Immature natural killer cell (primary cell): ENCODE data around the gene STYX. TPM values are rescaled to one million over a fixed set of nuclear protein-coding genes. Genes with fewer than 3 reads are reported as not detected.

ENCODE experiments used
- DNase-seq, 3 donors: peaks; one replicate each; pipeline ENCODE4 v3.0.0; 2022; ENCODE audit warnings: mixed read lengths in 1 of 3
- H3K27ac Mint-ChIP-seq, 6 donors: one replicate each; pipeline ENCODE4 v1.8.0; 2020; ENCODE audit warnings: mixed read lengths in 6 of 6, mild to moderate bottlenecking in 5 of 6, inconsistent platforms in 4 of 6, moderate library complexity in 3 of 6
- H3K27me3 Mint-ChIP-seq, 3 donors: one replicate each; pipeline ENCODE4 v1.8.0; 2020 to 2021; ENCODE audit warnings: low read depth in 3 of 3, mild to moderate bottlenecking in 3 of 3, mixed read lengths in 3 of 3, moderate library complexity in 3 of 3, inconsistent platforms in 1 of 3
- H3K36me3 Mint-ChIP-seq, 3 donors: one replicate each; pipeline ENCODE4 v1.8.0; 2020; ENCODE audit warnings: mixed read lengths in 3 of 3, inconsistent platforms in 2 of 3, mild to moderate bottlenecking in 2 of 3
- H3K4me1 Mint-ChIP-seq, 2 donors: one replicate each; pipeline ENCODE4 v1.8.0; 2020; ENCODE audit warnings: inconsistent platforms in 2 of 2, mild to moderate bottlenecking in 2 of 2, mixed read lengths in 2 of 2, moderate library complexity in 1 of 2
- H3K4me3 Mint-ChIP-seq, 5 donors: one replicate each; pipeline ENCODE4 v1.8.0; 2020; ENCODE audit warnings: mild to moderate bottlenecking in 5 of 5, mixed read lengths in 5 of 5, inconsistent platforms in 3 of 5, moderate library complexity in 3 of 5
- H3K9me3 Mint-ChIP-seq, 6 donors: one replicate each; pipeline ENCODE4 v1.8.0; 2020; ENCODE audit warnings: mild to moderate bottlenecking in 6 of 6, mixed read lengths in 6 of 6, inconsistent platforms in 4 of 6, moderate library complexity in 3 of 6
- polyA plus RNA-seq, 3 donors: library from polyadenylated mRNA; unstranded; fragments of 300-500 nt; fragmentation: Illumina TruSeq; gene quantifications; one replicate each; pipeline ENCODE4 v1.2.3, GENCODE V29; 2021

STYX gene, protein sequence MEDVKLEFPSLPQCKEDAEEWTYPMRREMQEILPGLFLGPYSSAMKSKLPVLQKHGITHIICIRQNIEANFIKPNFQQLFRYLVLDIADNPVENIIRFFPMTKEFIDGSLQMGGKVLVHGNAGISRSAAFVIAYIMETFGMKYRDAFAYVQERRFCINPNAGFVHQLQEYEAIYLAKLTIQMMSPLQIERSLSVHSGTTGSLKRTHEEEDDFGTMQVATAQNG
- polyA plus RNA-seq: 10 to 100 TPM; 10.6 to 14.8 (median 12.4) TPM

DNA sequence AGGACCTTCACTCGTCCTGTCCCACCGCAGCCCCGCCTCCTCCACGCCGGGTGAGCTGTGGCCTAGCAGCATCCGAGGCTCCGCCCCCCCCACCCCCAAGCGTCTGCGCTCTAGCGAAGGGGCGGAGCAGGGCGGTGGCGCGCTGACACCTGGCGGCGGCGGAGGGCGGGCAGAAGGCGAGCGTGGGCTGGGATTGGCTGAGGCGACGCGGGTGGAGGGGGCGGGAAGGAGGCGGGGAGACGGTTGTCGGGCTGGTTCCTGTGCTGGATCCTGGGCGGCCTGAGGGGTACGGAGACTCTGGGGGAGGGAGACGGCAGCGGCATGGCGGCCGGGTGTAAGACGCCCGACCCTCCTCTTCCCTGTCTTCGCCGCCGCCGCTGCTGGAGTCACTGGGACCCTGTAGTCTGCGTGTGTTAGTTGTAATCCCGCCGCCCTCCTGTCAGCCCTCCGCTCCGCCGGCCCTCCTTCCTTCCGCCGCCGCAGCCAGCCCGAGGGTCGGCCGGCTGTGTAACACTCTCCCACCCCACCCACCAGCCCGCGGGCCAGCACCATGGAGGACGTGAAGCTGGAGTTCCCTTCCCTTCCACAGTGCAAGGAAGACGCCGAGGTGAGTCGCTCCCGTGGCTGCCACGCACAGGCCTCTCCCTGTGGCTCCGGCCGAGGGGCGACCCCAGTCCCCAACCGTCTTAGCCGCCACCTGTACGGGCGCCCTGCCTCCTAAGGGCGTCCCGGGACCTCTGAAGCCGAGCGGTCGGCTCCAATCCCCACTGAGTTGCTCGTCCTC, at the start of gene STYX:
TSS of gene STYX (plus strand) at position 242 of the 784 bp plus-strand sequence. CDS start at position 551, 309 bp downstream.
- DNase-seq: peak; percentile 95 to 97 (median 97)
- H3K4me3 Mint-ChIP-seq: peak within 1 kb of the TSS; percentile 84 to 93 (median 91)
- peak within 1 kb of the TSS; percentile 86 to 96 (median 91) for H3K27ac Mint-ChIP-seq
- no peaks in the 10 kb centered on the region for H3K9me3 Mint-ChIP-seq
- peaks cover 5 to 8% (median 7%) of the 10 kb centered on the region in 3 donors for H3K27me3 Mint-ChIP-seq
- H3K36me3 Mint-ChIP-seq: peaks cover 7 to 24% (median 12%) of the 10 kb centered on the region in 3 donors
- H3K4me1 Mint-ChIP-seq: peaks cover 28 to 45% of the 10 kb centered on the region in 2 donors

DNA sequence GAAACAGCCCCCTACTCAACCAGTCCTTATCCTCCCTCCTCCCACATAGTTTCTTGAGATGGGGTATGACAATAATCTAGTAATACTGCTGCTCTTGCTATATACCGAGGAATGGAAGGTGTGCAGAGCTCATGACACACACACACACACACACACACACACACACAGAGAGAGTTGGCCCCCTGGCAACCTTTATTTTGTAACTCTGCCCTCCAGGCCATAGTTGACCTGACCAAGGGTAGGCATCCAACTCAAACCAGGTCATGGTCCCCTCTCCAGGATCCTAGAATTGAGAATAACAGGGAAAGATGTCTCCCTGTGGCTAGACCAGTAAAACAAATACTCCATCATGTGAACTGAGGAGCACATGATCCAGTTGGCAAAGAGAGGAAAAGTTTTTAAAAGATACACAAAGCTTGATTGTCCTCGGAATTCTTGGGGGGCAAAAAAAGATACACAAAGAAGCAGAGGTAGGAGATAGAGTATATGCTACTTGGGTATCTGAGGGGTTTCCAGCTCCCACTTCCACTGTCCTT, 45.9 kb upstream of the STYX start:
- H3K36me3 Mint-ChIP-seq: peaks cover 0 to under 1% (median 0%) of the 10 kb centered on the region in 3 donors
- H3K27me3 Mint-ChIP-seq: no peaks in the 10 kb centered on the region
- H3K4me1 Mint-ChIP-seq: peaks cover 10 to 37% of the 10 kb centered on the region in 2 donors
- H3K27ac Mint-ChIP-seq: peak overlapping the region in 2 of 6 donors; percentile 3 to 32
- no peak overlapping the region for H3K4me3 Mint-ChIP-seq
- DNase-seq: no peak
- H3K9me3 Mint-ChIP-seq: no peaks in the 10 kb centered on the region

DNA sequence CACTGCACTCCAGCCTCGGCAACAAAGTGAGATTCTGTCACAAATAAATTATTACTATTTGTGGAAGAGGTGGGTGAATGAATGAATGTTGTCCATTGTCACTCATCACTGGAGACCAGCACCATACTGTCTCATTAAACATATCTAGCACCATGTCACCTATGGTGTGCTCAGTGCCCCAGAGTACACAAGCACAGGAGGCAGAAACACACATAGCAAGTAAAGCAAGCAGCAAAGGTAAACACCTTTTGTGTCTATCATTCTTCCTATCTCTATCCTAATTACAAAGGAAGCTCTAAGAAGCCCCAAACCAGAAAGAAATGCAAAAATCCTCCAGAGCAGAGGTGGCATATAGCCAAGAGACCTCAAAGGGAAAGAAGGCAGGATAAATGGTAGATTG, 43.8 kb upstream of the STYX start:
- DNase-seq: no peak
- Mint-ChIP-seq H3K27me3 (no peaks in the 10 kb centered on the region), H3K4me3 (no peak overlapping the region), H3K27ac (no peak overlapping the region), H3K36me3 (no peaks in the 10 kb centered on the region), H3K9me3 (no peaks in the 10 kb centered on the region), H3K4me1 (peaks cover 11 to 52% of the 10 kb centered on the region in 2 donors)

DNA sequence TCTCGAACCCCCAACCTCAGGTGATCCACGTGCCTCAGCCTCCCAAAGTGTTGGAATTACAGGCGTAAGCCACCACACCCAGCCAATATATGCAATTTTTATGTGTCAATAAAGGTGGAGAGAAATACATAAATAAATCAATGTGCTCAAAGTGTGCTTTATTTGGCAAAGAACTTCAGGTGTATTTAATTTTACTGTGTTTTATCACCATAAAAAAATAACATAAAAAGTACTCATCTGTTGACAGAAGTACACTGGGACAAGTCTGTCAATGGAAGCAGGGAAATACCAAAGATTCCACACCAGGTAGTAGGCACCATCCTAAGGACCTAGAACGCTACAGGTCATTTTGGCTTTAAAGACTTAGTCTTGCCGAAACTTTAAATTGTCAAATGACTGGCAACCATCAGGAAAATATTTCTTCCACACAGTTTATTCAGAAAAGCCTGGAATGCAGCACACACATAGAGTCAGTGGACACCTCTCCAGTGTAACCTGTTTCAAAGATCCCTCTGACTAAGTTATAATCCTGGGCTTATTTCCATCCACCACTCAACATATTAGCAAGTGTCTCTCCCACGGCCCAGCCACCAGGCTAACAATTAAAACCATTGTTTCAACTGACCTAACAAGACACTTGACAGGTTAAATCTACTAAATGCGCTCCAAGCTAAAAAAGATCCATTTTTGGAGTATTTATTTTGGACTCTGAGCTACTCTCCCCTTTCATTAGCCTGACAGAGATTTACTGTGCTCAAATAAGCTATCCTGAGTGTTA, 38.8 kb upstream of the STYX start:
- Mint-ChIP-seq H3K27me3 (peaks cover 0 to 4% (median 2%) of the 10 kb centered on the region in 3 donors), H3K9me3 (no peaks in the 10 kb centered on the region), H3K4me1 (peaks cover 25 to 78% of the 10 kb centered on the region in 2 donors), H3K36me3 (no peaks in the 10 kb centered on the region), H3K27ac (no peak overlapping the region), H3K4me3 (no peak overlapping the region)
- DNase-seq: no peak

DNA sequence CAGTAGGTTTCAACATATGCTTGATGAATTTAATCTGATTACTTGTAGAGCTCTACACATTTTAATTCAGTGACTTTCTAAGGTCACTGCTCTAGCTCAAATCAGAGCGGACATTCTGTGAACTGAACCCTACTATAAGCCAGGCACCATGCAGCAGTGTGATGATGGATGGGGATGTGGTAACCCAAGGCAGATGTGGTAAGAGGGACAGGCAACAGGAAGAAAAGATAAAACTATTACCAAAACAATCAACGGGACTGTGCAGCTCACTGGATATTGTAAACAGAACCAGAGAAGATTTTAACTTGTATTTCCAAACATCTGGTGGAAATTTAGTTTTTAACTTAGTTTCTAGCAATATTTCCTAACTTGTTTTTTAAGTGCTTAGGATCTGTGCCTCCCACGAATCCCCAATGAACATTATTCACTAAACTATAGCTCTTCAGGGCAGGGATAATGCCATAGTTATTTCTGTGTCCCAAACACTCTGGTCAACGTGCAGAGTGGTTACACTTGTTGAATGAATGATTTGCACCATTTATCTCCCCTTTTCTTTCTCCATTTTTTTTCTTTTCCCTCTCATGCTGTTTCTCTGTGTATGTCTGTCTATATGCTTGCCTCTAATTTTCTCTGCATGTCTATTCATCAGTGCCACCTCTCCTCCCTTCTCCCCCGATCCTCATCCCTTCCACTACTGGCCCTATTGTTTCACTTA, 37.6 kb upstream of the STYX start:
- Mint-ChIP-seq H3K27me3 (peaks cover 0 to 6% (median 2%) of the 10 kb centered on the region in 3 donors), H3K9me3 (no peaks in the 10 kb centered on the region), H3K36me3 (no peaks in the 10 kb centered on the region), H3K4me1 (peaks cover 23 to 72% of the 10 kb centered on the region in 2 donors), H3K4me3 (peak overlapping the region; percentile 1 to 56 (median 20)), H3K27ac (peak overlapping the region; percentile 4 to 59 (median 26))
- DNase-seq: peak in 2 of 3 donors; percentile 6 to 7

DNA sequence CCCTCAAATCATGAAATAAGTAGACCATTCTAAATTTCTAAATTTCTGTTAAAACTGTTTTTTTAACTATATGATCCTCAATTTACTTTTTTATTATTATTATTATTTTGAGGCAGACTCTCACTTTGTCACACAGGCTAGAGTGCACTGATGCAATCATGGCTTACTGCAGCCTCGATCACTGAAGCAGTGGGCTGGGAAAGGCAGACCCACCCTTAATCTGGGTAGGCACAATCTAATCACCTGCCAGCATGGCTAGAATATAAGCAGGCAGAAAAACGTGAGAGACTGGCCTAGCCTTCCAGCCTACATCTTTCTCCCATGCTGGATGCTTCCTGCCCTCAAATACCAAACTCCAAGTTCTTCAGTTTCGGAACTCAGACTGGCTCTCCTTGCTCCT, 36.9 kb upstream of the STYX start:
- Mint-ChIP-seq H3K36me3 (no peaks in the 10 kb centered on the region), H3K4me1 (peaks cover 23 to 66% of the 10 kb centered on the region in 2 donors), H3K9me3 (no peaks in the 10 kb centered on the region), H3K27ac (peak overlapping the region in 2 of 6 donors; percentile 31 to 34), H3K4me3 (peak overlapping the region in 2 of 5 donors; percentile 10 to 28), H3K27me3 (peaks cover 0 to 6% (median 2%) of the 10 kb centered on the region in 3 donors)
- no peak for DNase-seq

DNA sequence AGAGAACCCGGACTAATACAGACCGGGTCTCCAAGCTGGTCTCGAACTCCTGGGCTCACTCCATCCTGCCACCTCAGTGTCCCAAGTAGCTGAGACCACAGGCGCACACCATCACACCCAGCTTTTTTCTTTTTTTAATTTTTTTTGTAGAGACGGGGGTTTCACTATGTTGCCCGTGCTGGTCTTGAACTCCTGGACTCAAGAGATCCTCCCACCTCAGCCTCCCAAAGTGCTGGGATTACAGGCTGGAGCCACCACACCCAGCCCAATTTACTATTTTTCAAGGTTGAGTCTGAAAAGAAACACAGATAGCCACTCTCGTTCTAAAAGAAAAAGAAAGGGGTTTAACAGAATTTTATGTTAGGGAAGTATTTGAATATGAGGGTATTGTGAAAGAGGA, 36.4 kb upstream of the STYX start:
- H3K27ac Mint-ChIP-seq: peak overlapping the region in 2 of 6 donors; percentile 31 to 49
- no peaks in the 10 kb centered on the region for H3K9me3 Mint-ChIP-seq
- H3K4me3 Mint-ChIP-seq: peak overlapping the region in 4 of 5 donors; percentile 19 to 62 (median 52)
- H3K27me3 Mint-ChIP-seq: peaks cover 0 to 6% (median 2%) of the 10 kb centered on the region in 3 donors
- no peaks in the 10 kb centered on the region for H3K36me3 Mint-ChIP-seq
- no peak for DNase-seq
- H3K4me1 Mint-ChIP-seq: peaks cover 23 to 61% of the 10 kb centered on the region in 2 donors

DNA sequence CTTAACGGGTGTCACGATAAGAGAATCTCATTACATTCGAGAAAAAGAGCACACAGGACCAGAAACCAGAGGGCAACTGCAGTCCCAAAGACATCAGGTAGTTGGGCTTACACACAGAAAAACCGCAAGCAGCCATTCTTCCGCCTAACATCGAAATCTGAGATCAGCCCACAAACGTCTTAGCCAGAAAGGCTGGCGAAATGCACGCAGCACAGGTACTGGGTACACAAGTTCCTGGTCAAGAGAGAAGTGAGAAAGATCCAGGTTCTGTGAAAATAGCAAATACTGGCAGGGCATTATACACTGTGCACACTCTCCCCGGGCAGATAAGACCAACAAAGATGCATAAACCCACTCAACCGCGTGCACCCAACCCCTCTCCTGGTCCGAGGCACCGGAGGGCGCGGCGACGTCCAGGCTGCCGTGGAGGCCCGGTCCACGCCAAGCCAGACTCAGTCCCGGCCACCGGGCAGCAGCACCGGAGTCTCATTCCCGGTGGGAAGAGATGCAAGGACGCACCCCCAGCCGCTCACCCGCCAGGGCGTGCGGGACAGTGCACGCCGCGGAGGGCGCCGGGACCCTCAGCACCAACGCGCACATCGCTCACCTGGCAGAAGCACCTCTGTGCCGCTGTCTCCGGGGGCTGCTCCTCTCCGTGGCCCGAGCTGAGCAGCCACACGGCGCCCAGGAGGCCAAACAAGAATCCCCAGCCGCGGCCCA, 35.0 kb upstream of the STYX start:
- Mint-ChIP-seq H3K4me1 (peaks cover 23 to 50% of the 10 kb centered on the region in 2 donors), H3K27me3 (peaks cover 0 to 10% (median 2%) of the 10 kb centered on the region in 3 donors), H3K27ac (peak overlapping the region; percentile 92 to 97 (median 95)), H3K4me3 (peak overlapping the region; percentile 97 to 100 (median 98)), H3K36me3 (no peaks in the 10 kb centered on the region), H3K9me3 (no peaks in the 10 kb centered on the region)
- DNase-seq: peak; percentile 59 to 62 (median 60)

DNA sequence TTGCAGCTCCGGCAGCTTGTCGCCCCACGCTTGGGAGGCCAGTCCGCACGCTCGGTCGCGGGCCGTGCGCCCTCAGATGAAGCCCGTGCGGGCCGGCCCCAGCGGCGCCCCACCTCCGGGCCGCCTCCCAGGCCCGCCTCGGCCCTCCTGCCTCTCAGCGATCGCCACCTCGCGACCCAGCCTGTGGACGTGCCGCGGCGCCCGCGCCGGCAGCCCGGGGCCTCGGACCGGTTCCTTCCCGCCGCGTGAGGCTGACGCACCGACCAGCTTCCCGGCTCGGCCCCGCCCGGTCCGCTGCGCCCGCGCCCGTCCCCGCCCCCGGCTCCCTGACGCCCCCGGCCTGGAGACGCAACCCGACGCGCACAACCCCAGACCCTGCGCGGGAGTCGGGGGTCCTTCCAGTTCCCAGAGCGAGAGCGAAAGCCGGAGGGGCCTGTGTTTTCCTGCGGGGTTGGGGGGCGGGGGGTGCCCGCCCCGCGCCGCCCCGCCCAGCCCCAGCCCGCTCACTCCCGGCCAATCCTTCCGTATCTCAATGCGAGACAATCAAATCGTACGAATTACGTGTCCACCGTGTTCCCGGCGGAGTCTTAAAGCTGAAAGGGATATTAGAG, 34.4 kb upstream of the STYX start, which contains the start of gene ERO1A:
TSS of gene ERO1A (minus strand) at position 78 of the 611 bp plus-strand sequence. CDS start at position 1, 77 bp downstream.
- Mint-ChIP-seq H3K4me3 (peak within 1 kb of the TSS; percentile 97 to 100 (median 98)), H3K36me3 (no peaks in the 10 kb centered on the region), H3K27ac (peak within 1 kb of the TSS; percentile 92 to 97 (median 95)), H3K9me3 (no peaks in the 10 kb centered on the region), H3K4me1 (peaks cover 23 to 46% of the 10 kb centered on the region in 2 donors), H3K27me3 (peaks cover 0 to 10% (median 2%) of the 10 kb centered on the region in 3 donors)
- DNase-seq: peak; percentile 70 to 74 (median 73)

DNA sequence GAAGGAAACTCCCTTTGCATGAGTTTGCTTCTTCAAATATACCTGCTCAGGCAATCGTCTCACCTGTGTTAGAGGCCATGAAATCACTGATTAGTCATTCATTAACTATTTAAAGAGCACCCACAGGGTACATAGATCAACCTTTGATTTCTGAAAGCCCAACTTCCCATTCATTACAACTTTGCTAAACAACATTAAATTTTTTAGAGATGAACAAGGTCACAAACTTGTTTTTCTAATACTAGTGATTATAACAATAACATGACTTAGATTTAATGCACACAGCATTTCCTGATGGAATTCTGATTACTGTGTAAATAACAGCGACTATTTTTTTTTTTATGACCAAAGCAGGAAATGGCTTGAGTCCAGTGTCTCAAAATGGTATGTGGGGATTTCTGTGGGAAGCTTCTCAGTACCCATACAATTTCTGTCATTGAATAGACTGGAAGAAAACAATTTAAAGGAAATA, 29.2 kb upstream of the STYX start:
- no peaks in the 10 kb centered on the region for H3K36me3 Mint-ChIP-seq
- DNase-seq: no peak
- peaks cover 3 to 4% of the 10 kb centered on the region in 2 donors for H3K4me1 Mint-ChIP-seq
- no peak overlapping the region for H3K4me3 Mint-ChIP-seq
- H3K27ac Mint-ChIP-seq: no peak overlapping the region
- peaks cover 3 to 6% (median 3%) of the 10 kb centered on the region in 3 donors for H3K27me3 Mint-ChIP-seq
- H3K9me3 Mint-ChIP-seq: no peaks in the 10 kb centered on the region

DNA sequence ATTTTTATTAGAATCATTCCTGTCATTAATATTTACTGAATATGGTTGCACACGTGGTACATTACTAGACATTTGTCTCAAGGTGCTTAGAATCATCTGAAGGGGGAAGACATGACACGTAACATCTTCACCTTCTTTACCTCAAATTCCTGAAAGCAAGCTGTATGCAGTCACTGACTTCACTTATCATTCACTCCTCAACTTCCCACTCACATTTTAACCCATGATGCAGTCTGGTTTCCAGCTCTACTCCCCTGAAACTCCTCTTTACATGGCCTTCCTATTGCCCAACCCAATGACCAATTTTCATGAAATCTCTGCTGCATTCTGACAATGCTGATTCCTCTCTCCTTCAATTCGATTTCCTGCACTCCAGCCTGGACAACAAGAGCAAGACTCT, 28.7 kb upstream of the STYX start:
- Mint-ChIP-seq H3K36me3 (no peaks in the 10 kb centered on the region), H3K27me3 (peaks cover 3 to 6% (median 3%) of the 10 kb centered on the region in 3 donors), H3K27ac (peak overlapping the region in 1 of 6 donors; percentile 20), H3K4me3 (no peak overlapping the region), H3K4me1 (peaks cover 3% of the 10 kb centered on the region in 2 donors), H3K9me3 (no peaks in the 10 kb centered on the region)
- DNase-seq: no peak

DNA sequence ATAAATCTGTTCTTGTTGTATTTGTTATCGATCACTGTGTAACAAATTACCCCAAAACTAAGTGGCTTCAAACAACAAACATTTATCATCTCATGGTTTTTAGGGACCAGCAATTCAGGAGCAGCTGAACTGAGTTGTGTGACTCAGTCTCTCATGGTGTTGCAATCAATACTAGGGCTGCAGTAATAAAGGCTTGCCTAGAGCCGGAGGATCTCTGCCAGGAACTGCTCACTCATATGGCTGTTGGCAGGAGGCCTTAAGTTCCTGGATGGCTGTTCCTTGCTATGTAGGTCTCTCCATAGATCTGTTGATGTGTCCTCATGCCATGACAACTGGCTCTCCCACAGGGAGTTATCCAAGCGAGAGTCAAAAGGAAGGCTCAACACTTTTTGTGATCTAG, 26.7 kb upstream of the STYX start:
- Mint-ChIP-seq H3K36me3 (peaks cover 0 to 4% (median 0%) of the 10 kb centered on the region in 3 donors), H3K4me3 (no peak overlapping the region), H3K27me3 (peaks cover 3 to 5% (median 3%) of the 10 kb centered on the region in 3 donors), H3K27ac (no peak overlapping the region), H3K9me3 (no peaks in the 10 kb centered on the region), H3K4me1 (peaks cover 23% of the 10 kb centered on the region in 2 donors)
- DNase-seq: no peak
